CD14-positive monocyte (primary cell): ENCODE results near the gene TRRAP. TPM values are rescaled to one million over a fixed set of nuclear protein-coding genes. Genes with fewer than 3 reads are reported as not detected.

Source experiments
- DNase-seq, 3 donors: peaks; one replicate each; pipeline ENCODE4 v3.0.0-alpha.2; 2011 to 2022
- H2AFZ ChIP-seq: 2 replicates; pipeline ENCODE4 v1.6.0; 2012; ENCODE audit warnings: mild to moderate bottlenecking, low read depth, low read length, inconsistent platforms; ENCODE audit not compliant: insufficient read depth, poor library complexity, severe bottlenecking
- H3K27ac ChIP-seq, 2 donors: 1 replicate in 1 of 2; 2 replicates in 1 of 2; pipeline ENCODE4 v1.5.1; 2012 to 2013; ENCODE audit warnings: low read length in 2 of 2, control low read depth in 1 of 2, inconsistent platforms in 1 of 2, low read depth in 1 of 2, mild to moderate bottlenecking in 1 of 2
- H3K27me3 ChIP-seq, 2 donors: one replicate each; pipeline versions ENCODE4 v1.6.0 to v1.6.1; 2011 to 2013; ENCODE audit warnings: low read length in 2 of 2; ENCODE audit not compliant: control insufficient read depth in 2 of 2, insufficient read depth in 2 of 2
- H3K36me3 ChIP-seq, 2 donors: replicated peaks in 1 of 2; 1 replicate in 1 of 2; 2 replicates in 1 of 2; pipeline versions ENCODE4 v1.5.1 to v1.6.1; 2012 to 2013; ENCODE audit warnings: low read length in 2 of 2, control low read depth in 1 of 2, inconsistent platforms in 1 of 2, mild to moderate bottlenecking in 1 of 2; ENCODE audit not compliant: insufficient read depth in 2 of 2, control insufficient read depth in 1 of 2
- H3K4me1 ChIP-seq, 2 donors: 1 replicate in 1 of 2; 2 replicates in 1 of 2; pipeline versions ENCODE4 v1.5.1 to v1.6.1; 2012 to 2013; ENCODE audit warnings: low read length in 2 of 2, control low read depth in 1 of 2, inconsistent platforms in 1 of 2, mild to moderate bottlenecking in 1 of 2, moderate library complexity in 1 of 2; ENCODE audit not compliant: insufficient read depth in 2 of 2, control insufficient read depth in 1 of 2
- H3K4me2 ChIP-seq: replicated peaks from 2 replicates; pipeline ENCODE3; 2012; ENCODE audit warnings: low read length, moderate library complexity, mild to moderate bottlenecking; ENCODE audit not compliant: poor library complexity, severe bottlenecking; ENCODE audit errors: extremely low read depth
- H3K4me3 ChIP-seq, 3 experiments: fragments of 200-600 bp in 1 of 3; sonication (generic) in 1 of 3; replicated peaks in 1 of 3; 1 replicate in 2 of 3; 2 replicates in 1 of 3; pipeline ENCODE4 v1.5.1; 2011 to 2013; ENCODE audit warnings: low read length in 3 of 3, mild to moderate bottlenecking in 3 of 3, control low read depth in 2 of 3, low read depth in 2 of 3, inconsistent platforms in 1 of 3, moderate library complexity in 1 of 3
- H3K79me2 ChIP-seq: 2 replicates; pipeline ENCODE4 v1.6.0; 2012; ENCODE audit warnings: mild to moderate bottlenecking, control low read depth, inconsistent platforms, low read length, moderate library complexity; ENCODE audit not compliant: insufficient read depth
- H3K9ac ChIP-seq: 2 replicates; pipeline ENCODE4 v1.6.0; 2017; ENCODE audit warnings: low read length, mild to moderate bottlenecking; ENCODE audit not compliant: insufficient read depth, poor library complexity, severe bottlenecking
- H3K9me3 ChIP-seq, 2 donors: replicated peaks in 1 of 2; 1 replicate in 1 of 2; 2 replicates in 1 of 2; pipeline versions ENCODE4 v1.5.1 to v1.6.1; 2012 to 2013; ENCODE audit warnings: low read length in 2 of 2, control low read depth in 1 of 2; ENCODE audit not compliant: control insufficient read depth in 1 of 2, insufficient read depth in 1 of 2
- H4K20me1 ChIP-seq: 2 replicates; pipeline ENCODE4 v1.6.0; 2012; ENCODE audit warnings: mild to moderate bottlenecking, low read length, control low read depth, moderate library complexity; ENCODE audit not compliant: insufficient read depth
- H3K27ac Mint-ChIP-seq, 7 donors: one replicate each; pipeline ENCODE4 v1.8.0; 2020; ENCODE audit warnings: mild to moderate bottlenecking in 7 of 7, mixed read lengths in 7 of 7, moderate library complexity in 6 of 7, inconsistent platforms in 2 of 7
- H3K27me3 Mint-ChIP-seq, 3 donors: one replicate each; pipeline ENCODE4 v1.8.0; 2021 to 2022; ENCODE audit warnings: low read depth in 3 of 3, mild to moderate bottlenecking in 3 of 3, mixed read lengths in 3 of 3, moderate library complexity in 3 of 3, inconsistent platforms in 1 of 3
- H3K36me3 Mint-ChIP-seq, 2 donors: one replicate each; pipeline ENCODE4 v1.8.0; 2020; ENCODE audit warnings: mixed read lengths in 2 of 2, inconsistent platforms in 1 of 2, mild to moderate bottlenecking in 1 of 2
- H3K4me1 Mint-ChIP-seq: one replicate; pipeline ENCODE4 v1.8.0; 2020; ENCODE audit warnings: mild to moderate bottlenecking, mixed read lengths
- H3K4me3 Mint-ChIP-seq, 2 donors: one replicate each; pipeline ENCODE4 v1.8.0; 2020; ENCODE audit warnings: mild to moderate bottlenecking in 2 of 2, mixed read lengths in 2 of 2, moderate library complexity in 1 of 2
- H3K9me3 Mint-ChIP-seq, 7 donors: one replicate each; pipeline ENCODE4 v1.8.0; 2020 to 2022; ENCODE audit warnings: mixed read lengths in 7 of 7, mild to moderate bottlenecking in 6 of 7, moderate library complexity in 6 of 7, inconsistent platforms in 2 of 7
- WGBS: methylation state at CpG from one replicate; pipeline ENCODE4 v1.1.5; 2013; ENCODE audit warnings: missing lambda C conversion rate; ENCODE audit not compliant: insufficient coverage; 5-methylcytosine and 5-hydroxymethylcytosine counted together
- intact Hi-C, 2 donors: fragments of 100-400 bp; cut with micrococcal nuclease; formaldehyde crosslinking; loops; one replicate each; pipeline versions ENCODE4 v1.15.0 to v1.15.1; 2023
- polyA plus RNA-seq, 3 donors: library from polyadenylated mRNA; depleted of rRNA in 1 of 3; unstranded in 2 of 3; stranded (reverse) in 1 of 3; fragments of 300-500 nt in 2 of 3; fragments of >200 nt in 1 of 3; fragmentation: Illumina TruSeq in 2 of 3; gene quantifications; 1 replicate in 2 of 3; 2 replicates in 1 of 3; pipeline ENCODE4 v1.2.3, GENCODE V29; 2012 to 2021
- TF ChIP-seq, protein P1 (sequence below): fragments of 200-600 bp; IDR thresholded peaks from one replicate; pipeline ENCODE4 v1.8.0; 2022; ENCODE audit warnings: antibody characterized with exemption, mild to moderate bottlenecking

Gene TRRAP
- polyA plus RNA-seq, 3 donors, result 0.67 to 12.2 (median 1.2) TPM

- no peaks in the 10 kb centered on the region for H3K4me1 ChIP-seq
- no peak for DNase-seq
- H3K4me2 ChIP-seq, result no peak overlapping the region
- H3K9me3 ChIP-seq, result no peaks in the 10 kb centered on the region
- no peaks in the 10 kb centered on the region for H3K27me3 ChIP-seq
- no peaks in the 10 kb centered on the region for H3K4me1 Mint-ChIP-seq
- WGBS, result 98% methylated on average over 32 of the region's 36 CpGs
- no peak overlapping the region for H3K4me3 Mint-ChIP-seq
- H3K36me3 ChIP-seq, result peaks cover 71 to 89% of the 10 kb centered on the region in 2 donors
- no peaks in the 10 kb centered on the region for H4K20me1 ChIP-seq
- H3K9ac ChIP-seq, result no peak overlapping the region
- peaks cover 0 to 1% (median 0%) of the 10 kb centered on the region in 7 donors for H3K9me3 Mint-ChIP-seq
- H3K79me2 ChIP-seq, result no peaks in the 10 kb centered on the region
- TF ChIP-seq, protein P1, sequence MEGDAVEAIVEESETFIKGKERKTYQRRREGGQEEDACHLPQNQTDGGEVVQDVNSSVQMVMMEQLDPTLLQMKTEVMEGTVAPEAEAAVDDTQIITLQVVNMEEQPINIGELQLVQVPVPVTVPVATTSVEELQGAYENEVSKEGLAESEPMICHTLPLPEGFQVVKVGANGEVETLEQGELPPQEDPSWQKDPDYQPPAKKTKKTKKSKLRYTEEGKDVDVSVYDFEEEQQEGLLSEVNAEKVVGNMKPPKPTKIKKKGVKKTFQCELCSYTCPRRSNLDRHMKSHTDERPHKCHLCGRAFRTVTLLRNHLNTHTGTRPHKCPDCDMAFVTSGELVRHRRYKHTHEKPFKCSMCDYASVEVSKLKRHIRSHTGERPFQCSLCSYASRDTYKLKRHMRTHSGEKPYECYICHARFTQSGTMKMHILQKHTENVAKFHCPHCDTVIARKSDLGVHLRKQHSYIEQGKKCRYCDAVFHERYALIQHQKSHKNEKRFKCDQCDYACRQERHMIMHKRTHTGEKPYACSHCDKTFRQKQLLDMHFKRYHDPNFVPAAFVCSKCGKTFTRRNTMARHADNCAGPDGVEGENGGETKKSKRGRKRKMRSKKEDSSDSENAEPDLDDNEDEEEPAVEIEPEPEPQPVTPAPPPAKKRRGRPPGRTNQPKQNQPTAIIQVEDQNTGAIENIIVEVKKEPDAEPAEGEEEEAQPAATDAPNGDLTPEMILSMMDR, result no peak
- H2AFZ ChIP-seq, result no peak overlapping the region
- no peaks in the 10 kb centered on the region for H3K27me3 Mint-ChIP-seq
- peak overlapping the region in 2 of 7 donors; percentile 25 to 31 for H3K27ac Mint-ChIP-seq
- H3K36me3 Mint-ChIP-seq, result peaks cover 84 to 96% of the 10 kb centered on the region in 2 donors
- H3K4me3 ChIP-seq, result no peak overlapping the region
- no peak overlapping the region for H3K27ac ChIP-seq
- intact Hi-C loops, result no loop called here
Observed at GRCh38 chr7:99011706-99012404, 133.5 kb downstream of the TRRAP start.

DNA sequence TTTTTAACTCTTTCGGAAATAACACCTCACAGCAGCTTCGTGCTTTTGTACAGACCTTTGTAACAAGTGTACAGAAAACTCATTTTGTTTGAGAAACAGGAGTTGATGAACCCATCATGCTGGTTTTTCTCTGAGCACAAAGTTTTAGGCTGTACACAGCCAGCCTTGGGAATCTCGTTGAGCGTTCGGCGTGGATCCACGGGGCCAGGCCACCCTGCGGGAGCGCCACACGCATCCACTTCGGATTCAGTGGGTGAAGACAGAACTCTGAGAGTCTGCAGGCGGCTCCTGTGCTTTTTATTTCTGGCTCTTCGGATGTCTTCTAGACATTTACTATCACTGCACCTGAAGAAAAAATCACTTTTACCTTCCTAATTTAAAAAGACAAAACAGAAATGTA, 134.4 kb downstream of the TRRAP start:
- 100% methylated on average over 11 of the region's 13 CpGs for WGBS

More for the DNA sequence above, 134.4 kb downstream of the TRRAP start:
- H3K9me3 Mint-ChIP-seq, result peaks cover 0 to 1% (median 0%) of the 10 kb centered on the region in 7 donors
- no peak for DNase-seq
- intact Hi-C loops, result no loop called here
- H3K36me3 ChIP-seq, result peaks cover 67 to 80% of the 10 kb centered on the region in 2 donors
- no peak overlapping the region for H3K4me3 Mint-ChIP-seq
- TF ChIP-seq, protein P1, result no peak
- H3K4me1 ChIP-seq, result no peaks in the 10 kb centered on the region
- H3K4me3 ChIP-seq, result no peak overlapping the region
- no peak overlapping the region for H3K27ac Mint-ChIP-seq
- H4K20me1 ChIP-seq, result no peaks in the 10 kb centered on the region
- peaks cover 82 to 96% of the 10 kb centered on the region in 2 donors for H3K36me3 Mint-ChIP-seq
- H3K9ac ChIP-seq, result no peak overlapping the region
- H3K79me2 ChIP-seq, result no peaks in the 10 kb centered on the region
- no peak overlapping the region for H3K4me2 ChIP-seq
- H2AFZ ChIP-seq, result no peak overlapping the region
- no peaks in the 10 kb centered on the region for H3K9me3 ChIP-seq
- H3K27me3 Mint-ChIP-seq, result no peaks in the 10 kb centered on the region
- no peak overlapping the region for H3K27ac ChIP-seq
- H3K27me3 ChIP-seq, result no peaks in the 10 kb centered on the region
- no peaks in the 10 kb centered on the region for H3K4me1 Mint-ChIP-seq
